Epithelial cell of umbilical artery (primary cell): ENCODE measurements around the gene LRWD1. TPM values are rescaled to one million over a fixed set of nuclear protein-coding genes. Genes with fewer than 3 reads are reported as not detected.

Source experiments
- total RNA-seq: library from RNA; depleted of rRNA; stranded (reverse); fragments of >200 nt; gene quantifications from 2 replicates; pipeline ENCODE4 v1.2.3, GENCODE V29; 2014

The LRWD1 gene
- total RNA-seq = 31.3 and 33.8 TPM in 2 replicates

DNA sequence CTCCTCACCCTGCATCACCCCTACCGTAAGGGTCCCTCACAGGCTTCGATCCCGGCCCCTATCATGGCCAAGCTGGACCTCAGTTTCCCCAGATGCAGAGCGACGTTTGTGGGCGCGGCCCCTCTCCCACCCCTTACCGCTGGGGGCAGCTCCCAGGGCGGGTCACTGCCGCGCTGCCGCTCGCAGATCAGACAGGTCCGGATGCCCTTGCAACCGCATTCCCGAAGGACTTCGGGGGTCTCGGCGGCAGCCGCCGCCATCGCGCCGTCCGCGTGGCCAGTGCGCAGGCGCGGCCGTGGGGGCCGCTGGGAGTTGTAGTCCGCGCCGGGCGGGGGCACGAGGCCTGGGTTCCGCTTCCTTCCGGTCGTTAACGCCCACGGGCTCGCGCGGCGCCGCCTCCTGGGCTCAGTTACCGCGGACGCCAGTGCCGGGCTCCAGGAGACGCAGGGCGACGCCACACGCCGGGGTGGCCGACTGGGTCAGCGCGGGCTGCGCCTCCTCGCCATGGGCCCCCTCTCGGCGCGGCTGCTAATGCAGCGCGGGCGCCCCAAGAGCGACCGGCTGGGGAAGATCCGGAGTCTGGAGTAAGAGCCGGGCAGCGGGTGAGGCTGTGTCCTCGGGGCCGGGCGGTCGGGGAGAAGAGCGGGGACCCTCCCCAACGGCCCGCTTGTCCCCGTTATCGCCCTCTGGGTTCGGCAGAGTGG, at the start of gene LRWD1, which contains the start of gene ALKBH4:
TSS of gene LRWD1 (plus strand) at position 408 of the 704 bp plus-strand sequence. CDS start at position 505, 97 bp downstream.
TSS of gene ALKBH4 (minus strand) at position 287 of the 704 bp plus-strand sequence. CDS start at position 260, 27 bp downstream.

GRCh38 chr7:102433219-102434038, 31.4 kb upstream of the LRWD1 start, which contains the start of gene ORAI2:
Gene ORAI2 (plus strand): TSS chr7:102433575. CDS start chr7:102438957, 5,382 bp downstream.

DNA sequence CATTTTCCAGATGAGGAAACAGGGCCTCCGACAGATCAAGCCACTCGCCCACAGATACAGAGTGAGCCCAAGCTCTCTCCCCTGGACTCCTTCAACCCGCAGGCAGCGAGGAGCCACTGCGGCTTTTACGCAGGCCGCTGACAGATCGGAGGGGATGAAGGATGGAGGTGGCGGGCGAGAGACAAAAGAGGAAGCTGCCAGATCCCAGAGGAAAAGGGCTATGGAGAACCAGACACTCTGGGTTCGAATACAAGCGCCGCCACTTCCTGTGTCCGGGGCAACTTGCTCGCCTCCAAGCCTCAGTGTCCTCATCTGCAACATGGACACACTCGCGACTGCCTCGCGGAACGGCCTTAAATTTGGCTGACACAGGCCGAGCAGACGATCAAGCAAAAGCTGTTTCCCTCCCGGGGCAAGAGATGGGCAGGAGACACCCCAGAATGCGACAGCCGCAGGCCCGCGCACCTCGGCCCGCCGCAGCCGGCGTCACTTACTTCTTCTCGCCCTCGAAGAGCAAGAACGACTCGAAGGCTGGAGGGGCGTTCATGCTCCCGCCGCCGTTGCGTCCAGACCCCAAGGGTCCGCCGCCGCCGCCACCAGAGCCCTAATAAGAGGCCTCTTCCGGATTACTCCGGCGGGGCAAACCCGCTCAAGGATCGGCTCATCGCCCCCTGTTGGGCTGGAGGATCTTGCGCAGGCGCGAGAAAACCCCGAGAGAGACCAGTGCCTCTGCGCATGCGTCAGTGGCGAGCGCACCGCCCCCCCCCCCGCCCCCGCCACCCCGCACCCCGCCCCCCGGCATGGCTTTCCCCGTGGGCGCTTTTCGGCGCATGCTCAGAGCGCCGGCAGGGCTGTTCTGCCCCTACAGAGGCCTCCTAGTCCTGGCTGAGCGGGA, 13.8 kb downstream of the LRWD1 start, which contains the start of gene POLR2J:
TSS of gene POLR2J (minus strand) at position 609 of the 895 bp plus-strand sequence. CDS start at position 547, 62 bp downstream.

DNA sequence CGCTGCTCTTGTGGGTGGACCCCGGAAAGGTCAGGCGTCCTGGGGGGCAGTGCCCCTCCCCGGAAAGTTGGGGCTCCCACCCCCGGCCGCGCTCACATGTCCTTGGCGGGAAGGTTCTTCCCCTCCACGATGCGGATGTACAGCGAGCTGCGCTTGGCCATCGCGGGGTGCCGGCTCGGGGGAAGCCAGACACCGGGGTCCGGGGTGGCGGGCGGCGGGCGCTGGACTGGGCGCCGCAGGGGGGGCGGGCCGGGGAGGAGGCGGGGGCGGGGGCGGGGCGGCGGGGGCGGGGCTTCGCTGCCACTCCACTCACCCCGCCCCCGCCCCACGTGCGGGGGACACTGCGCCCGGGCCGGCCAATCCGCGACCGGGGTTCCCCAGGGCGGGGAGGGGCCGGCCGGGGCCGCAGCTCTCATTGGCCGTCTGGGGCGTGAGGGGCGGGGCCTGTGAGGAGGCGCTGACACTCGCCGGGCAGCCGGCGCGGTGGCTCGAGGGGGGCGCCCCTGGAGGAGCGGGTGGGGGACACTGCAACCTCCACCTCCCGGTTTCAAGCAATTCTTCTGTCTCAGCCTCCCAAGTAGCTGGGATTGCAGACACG, 52.9 kb downstream of the LRWD1 start, which contains the start of gene RASA4B:
TSS of gene RASA4B (minus strand) at position 228 of the 598 bp plus-strand sequence. CDS start at position 161, 67 bp downstream.

Other genes starting within 250 kb of the LRWD1 start
- gene SH2B2, start 178.1 kb upstream of the LRWD1 start, total RNA-seq = 1.4 and 2.3 TPM in 2 replicates
- gene SPDYE6, start 108.5 kb upstream of the LRWD1 start, total RNA-seq = not detected in 2 replicates
- 10.4 and 18.5 TPM in 2 replicates for gene PRKRIP1, start 68.6 kb upstream of the LRWD1 start, total RNA-seq
- gene ORAI2, start 31.4 kb upstream of the LRWD1 start, total RNA-seq = 63.3 and 125 TPM in 2 replicates
- gene ALKBH4, start 121 bp upstream of the LRWD1 start, total RNA-seq = 12.0 and 13.0 TPM in 2 replicates
- 21.9 and 41.9 TPM in 2 replicates for gene POLR2J, start 13.9 kb downstream of the LRWD1 start, total RNA-seq
- gene RASA4B, start 52.8 kb downstream of the LRWD1 start, total RNA-seq = 0.65 and 3.2 TPM in 2 replicates
- 0.65 and 1.1 TPM in 2 replicates for gene UPK3BL2, start 78.7 kb downstream of the LRWD1 start, total RNA-seq
- not detected in 2 replicates for gene SPDYE2, start 86.2 kb downstream of the LRWD1 start, total RNA-seq
- gene POLR2J3, start 107.6 kb downstream of the LRWD1 start, total RNA-seq = 16.6 and 19.3 TPM in 2 replicates
- gene RASA4, start 151.8 kb downstream of the LRWD1 start, total RNA-seq = 4.9 and 9.9 TPM in 2 replicates
- gene UPK3BL1, start 177.8 kb downstream of the LRWD1 start, total RNA-seq = 1.9 and 3.0 TPM in 2 replicates
- not detected in 2 replicates for gene SPDYE2B, start 185.3 kb downstream of the LRWD1 start, total RNA-seq
- gene POLR2J2, start 206.7 kb downstream of the LRWD1 start, total RNA-seq = 1.9 and 2.9 TPM in 2 replicates